H9 (cell line): ENCODE data around the gene MECR. TPM values are rescaled to one million over a fixed set of nuclear protein-coding genes. Genes with fewer than 3 reads are reported as not detected.

Source experiments
- DNase-seq: peaks from one replicate; pipeline ENCODE4 v3.0.0-alpha.2; 2017
- H2AFZ ChIP-seq: one replicate; pipeline ENCODE4 v1.6.1; 2013; ENCODE audit warnings: mild to moderate bottlenecking, low read length, control low read depth, moderate library complexity
- H2AK5ac ChIP-seq: 2 replicates; pipeline ENCODE4 v1.6.1; 2013; ENCODE audit warnings: low read length, control low read depth, mixed read lengths; ENCODE audit not compliant: insufficient read length
- H2BK120ac ChIP-seq: one replicate; pipeline ENCODE4 v1.6.1; 2013; ENCODE audit warnings: low read depth, mild to moderate bottlenecking, low read length, control low read depth, inconsistent platforms; ENCODE audit not compliant: poor library complexity, severe bottlenecking
- H2BK12ac ChIP-seq: 2 replicates; pipeline ENCODE4 v1.6.1; 2013; ENCODE audit warnings: low read length, control low read depth, mixed read lengths, low read depth; ENCODE audit not compliant: insufficient read length
- H2BK15ac ChIP-seq: 2 replicates; pipeline ENCODE4 v1.6.1; 2013; ENCODE audit warnings: low read depth, low read length, control low read depth
- H2BK20ac ChIP-seq: one replicate; pipeline ENCODE4 v1.6.1; 2013; ENCODE audit warnings: low read depth, mild to moderate bottlenecking, low read length, control low read depth, inconsistent platforms; ENCODE audit not compliant: poor library complexity, severe bottlenecking
- H2BK5ac ChIP-seq: 2 replicates; pipeline ENCODE4 v1.6.1; 2013; ENCODE audit warnings: low read length, control low read depth, mixed read lengths; ENCODE audit not compliant: insufficient read length
- H3K14ac ChIP-seq: 2 replicates; pipeline ENCODE4 v1.6.1; 2013; ENCODE audit warnings: low read length, control low read depth; ENCODE audit not compliant: insufficient read depth
- H3K18ac ChIP-seq: 2 replicates; pipeline ENCODE4 v1.6.1; 2013; ENCODE audit warnings: low read depth, mild to moderate bottlenecking, mixed read lengths, low read length, control low read depth; ENCODE audit not compliant: insufficient read length
- H3K23ac ChIP-seq: 2 replicates; pipeline ENCODE4 v1.6.1; 2013; ENCODE audit warnings: low read length, control low read depth, mixed read lengths, low read depth; ENCODE audit not compliant: insufficient read length
- H3K23me2 ChIP-seq: 2 replicates; pipeline ENCODE4 v1.6.1; 2013; ENCODE audit warnings: low read depth, mild to moderate bottlenecking, mixed read lengths, low read length, control low read depth; ENCODE audit not compliant: insufficient read length, poor library complexity, severe bottlenecking
- H3K27ac ChIP-seq: 2 replicates; pipeline ENCODE4 v1.5.1; 2013; ENCODE audit warnings: low read length, control low read depth, mixed read lengths, low read depth; ENCODE audit not compliant: insufficient read length
- H3K27me3 ChIP-seq: 2 replicates; pipeline ENCODE4 v1.6.1; 2013; ENCODE audit warnings: low read length, control low read depth, inconsistent platforms; ENCODE audit not compliant: insufficient read depth
- H3K4ac ChIP-seq: 2 replicates; pipeline ENCODE4 v1.6.1; 2013; ENCODE audit warnings: low read depth, mild to moderate bottlenecking, control low read depth, inconsistent platforms, low read length, moderate library complexity
- H3K4me1 ChIP-seq: 2 replicates; pipeline ENCODE4 v1.6.1; 2013; ENCODE audit warnings: low read length, control low read depth, inconsistent platforms; ENCODE audit not compliant: insufficient read depth
- H3K4me2 ChIP-seq: 2 replicates; pipeline ENCODE4 v1.6.1; 2013; ENCODE audit warnings: low read length, control low read depth, mixed read lengths; ENCODE audit not compliant: insufficient read length, insufficient read depth
- H3K56ac ChIP-seq: 2 replicates; pipeline ENCODE4 v1.6.1; 2013; ENCODE audit warnings: low read depth, mild to moderate bottlenecking, mixed read lengths, low read length, control low read depth; ENCODE audit not compliant: insufficient read length
- H3K79me1 ChIP-seq: 2 replicates; pipeline ENCODE4 v1.6.1; 2013; ENCODE audit warnings: low read depth, mild to moderate bottlenecking, moderate library complexity, low read length, control low read depth, inconsistent platforms; ENCODE audit not compliant: insufficient read depth, poor library complexity, severe bottlenecking
- H3K79me2 ChIP-seq: 2 replicates; pipeline ENCODE4 v1.6.1; 2013; ENCODE audit warnings: low read length, control low read depth, inconsistent platforms; ENCODE audit not compliant: insufficient read depth
- H3K9ac ChIP-seq: 2 replicates; pipeline ENCODE4 v1.6.1; 2013; ENCODE audit warnings: low read length, control low read depth, mixed read lengths; ENCODE audit not compliant: insufficient read length; ENCODE audit errors: extremely low read depth
- H3K9me3 ChIP-seq: one replicate; pipeline ENCODE4 v1.6.1; 2013; ENCODE audit warnings: low read depth, low read length, inconsistent platforms; ENCODE audit not compliant: control insufficient read depth
- H3T11ph ChIP-seq: one replicate; pipeline ENCODE4 v1.6.1; 2013; ENCODE audit warnings: mild to moderate bottlenecking, low read length, control low read depth, inconsistent platforms
- H4K20me1 ChIP-seq: one replicate; pipeline ENCODE4 v1.6.1; 2013; ENCODE audit not compliant: control insufficient read depth, insufficient read length, insufficient read depth
- H4K5ac ChIP-seq: 2 replicates; pipeline ENCODE4 v1.6.1; 2013; ENCODE audit warnings: low read depth, mild to moderate bottlenecking, mixed read lengths, low read length, control low read depth; ENCODE audit not compliant: insufficient read length
- H4K8ac ChIP-seq: replicated peaks from 2 replicates; pipeline ENCODE4 v1.6.1; 2013; ENCODE audit warnings: low read length, control low read depth, mixed read lengths, low read depth; ENCODE audit not compliant: insufficient read length
- H4K91ac ChIP-seq: 2 replicates; pipeline ENCODE4 v1.6.1; 2013; ENCODE audit warnings: low read depth, mild to moderate bottlenecking, moderate library complexity, mixed read lengths, low read length, control low read depth; ENCODE audit not compliant: insufficient read length
- H3K27ac Mint-ChIP-seq, 3 experiments: 2 replicates in 2 of 3; 3 replicates in 1 of 3; pipeline ENCODE4 v1.8.0; 2020 to 2021; ENCODE audit warnings: mixed read lengths in 3 of 3, mild to moderate bottlenecking in 1 of 3, moderate library complexity in 1 of 3
- H3K27me3 Mint-ChIP-seq: 2 replicates; pipeline ENCODE4 v1.8.0; 2021; ENCODE audit warnings: low read depth, mild to moderate bottlenecking, moderate library complexity, mixed read lengths
- H3K36me3 Mint-ChIP-seq, 3 experiments: 2 replicates in 2 of 3; 3 replicates in 1 of 3; pipeline ENCODE4 v1.8.0; 2020 to 2021; ENCODE audit warnings: low read depth in 3 of 3, mixed read lengths in 3 of 3; ENCODE audit not compliant: insufficient read depth in 1 of 3
- H3K4me1 Mint-ChIP-seq, 2 experiments: 2 replicates each; pipeline ENCODE4 v1.8.0; 2020; ENCODE audit warnings: mixed read lengths in 2 of 2
- H3K4me3 Mint-ChIP-seq, 2 experiments: 2 replicates in 1 of 2; 3 replicates in 1 of 2; pipeline ENCODE4 v1.8.0; 2020 to 2021; ENCODE audit warnings: mild to moderate bottlenecking in 2 of 2, mixed read lengths in 2 of 2, moderate library complexity in 1 of 2
- H3K9me3 Mint-ChIP-seq, 2 experiments: 2 replicates in 1 of 2; 3 replicates in 1 of 2; pipeline ENCODE4 v1.8.0; 2020; ENCODE audit warnings: mild to moderate bottlenecking in 2 of 2, mixed read lengths in 2 of 2, moderate library complexity in 1 of 2
- WGBS: extraction: QIAGEN DNeasy Blood & Tissue Kit; methylation state at CpG from one replicate; pipeline ENCODE4 v1.1.7; 2013; ENCODE audit warnings: missing lambda C conversion rate, low lambda C conversion rate, mixed read lengths; ENCODE audit not compliant: insufficient read length; ENCODE audit errors: extremely low coverage; 5-methylcytosine and 5-hydroxymethylcytosine counted together
- total RNA-seq: library from RNA; stranded (reverse); gene quantifications from 2 replicates; pipeline ENCODE4 v1.2.1, GENCODE V29; 2021
- TF ChIP-seq, protein P1 (sequence below): fragments of 200-600 bp; sonication (generic); conservative IDR thresholded peaks from 3 replicates; pipeline ENCODE4 v1.8.0; 2021; ENCODE audit warnings: antibody characterized with exemption, mild to moderate bottlenecking

Gene MECR
- total RNA-seq, 1 experiment from 2014 or later, result 30.9 TPM

- Histone ChIP-seq H3K27ac (no peak overlapping the region), H3K23me2 (no peaks in the 10 kb centered on the region), H2BK15ac (no peak overlapping the region), H3K4me1 (peaks cover 3% of the 10 kb centered on the region; the same call in 1 of the 2 replicates), H3K18ac (no peak overlapping the region), H2BK12ac (no peak overlapping the region), H4K8ac (no peak overlapping the region), H3K14ac (no peak overlapping the region), H3K9me3 (no peaks in the 10 kb centered on the region), H4K5ac (no peak overlapping the region), H2AFZ (no peak overlapping the region), H3K79me2 (no peaks in the 10 kb centered on the region), H3K27me3 (no peaks in the 10 kb centered on the region), H3K23ac (no peak overlapping the region), H4K91ac (no peak overlapping the region), H2AK5ac (no peak overlapping the region), H3K4ac (no peak overlapping the region), H2BK5ac (no peak overlapping the region), H3K9ac (no peak overlapping the region), H3K4me2 (no peak overlapping the region), H2BK120ac (no peak overlapping the region), H3K79me1 (no peaks in the 10 kb centered on the region), H3K56ac (no peak overlapping the region), H4K20me1 (no peaks in the 10 kb centered on the region), H3T11ph (no peak overlapping the region), H2BK20ac (no peak overlapping the region)
- peaks cover 8 to 50% (median 35%) of the 10 kb centered on the region in 3 experiments; a peak in 6 of 7 replicates for H3K36me3 Mint-ChIP-seq
- DNase-seq, result no peak
- no peak overlapping the region for H3K4me3 Mint-ChIP-seq
- H3K9me3 Mint-ChIP-seq, result no peaks in the 10 kb centered on the region
- TF ChIP-seq, protein P1, sequence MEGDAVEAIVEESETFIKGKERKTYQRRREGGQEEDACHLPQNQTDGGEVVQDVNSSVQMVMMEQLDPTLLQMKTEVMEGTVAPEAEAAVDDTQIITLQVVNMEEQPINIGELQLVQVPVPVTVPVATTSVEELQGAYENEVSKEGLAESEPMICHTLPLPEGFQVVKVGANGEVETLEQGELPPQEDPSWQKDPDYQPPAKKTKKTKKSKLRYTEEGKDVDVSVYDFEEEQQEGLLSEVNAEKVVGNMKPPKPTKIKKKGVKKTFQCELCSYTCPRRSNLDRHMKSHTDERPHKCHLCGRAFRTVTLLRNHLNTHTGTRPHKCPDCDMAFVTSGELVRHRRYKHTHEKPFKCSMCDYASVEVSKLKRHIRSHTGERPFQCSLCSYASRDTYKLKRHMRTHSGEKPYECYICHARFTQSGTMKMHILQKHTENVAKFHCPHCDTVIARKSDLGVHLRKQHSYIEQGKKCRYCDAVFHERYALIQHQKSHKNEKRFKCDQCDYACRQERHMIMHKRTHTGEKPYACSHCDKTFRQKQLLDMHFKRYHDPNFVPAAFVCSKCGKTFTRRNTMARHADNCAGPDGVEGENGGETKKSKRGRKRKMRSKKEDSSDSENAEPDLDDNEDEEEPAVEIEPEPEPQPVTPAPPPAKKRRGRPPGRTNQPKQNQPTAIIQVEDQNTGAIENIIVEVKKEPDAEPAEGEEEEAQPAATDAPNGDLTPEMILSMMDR, result no peak
- WGBS, result no CpG with 5 or more reads among the region's 1 CpG
- H3K4me1 Mint-ChIP-seq, result peaks cover 6 to 11% of the 10 kb centered on the region in 2 experiments
- H3K27me3 Mint-ChIP-seq, result no peaks in the 10 kb centered on the region
- H3K27ac Mint-ChIP-seq, result peak overlapping the region in 1 of 3 experiments; percentile 75; a peak in 1 of 7 replicates
Measured at GRCh38 chr1:29202053-29202452, 28.7 kb downstream of the MECR start.
